Measurements from ENCODE around the gene ZNF260.

The ZNF260 gene

DNA sequence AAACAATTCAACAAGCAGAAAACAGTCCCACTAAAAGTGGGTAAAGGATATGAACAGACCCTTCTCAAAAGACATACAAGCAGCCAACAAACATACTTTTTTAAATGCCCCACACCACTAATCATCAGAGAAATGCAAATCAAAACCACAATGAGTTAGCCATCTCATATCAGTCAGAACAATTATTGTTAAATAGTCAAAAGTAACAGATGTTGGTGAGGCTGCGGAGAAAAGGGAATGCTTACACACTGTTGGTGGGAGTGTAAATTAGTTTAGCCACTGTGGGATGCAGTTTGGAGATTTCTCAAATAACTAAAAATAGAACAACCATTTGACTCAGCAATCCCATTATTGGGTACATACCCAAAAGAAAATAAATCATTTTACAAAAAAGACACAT is 36.3 kb upstream of the ZNF260 start:
- no peak overlapping the region for H3K4me3 ChIP-seq (ENCODE audit: low read length)
- no peak for DNase-seq (ENCODE audit: low read depth)
- TF ChIP-seq CTCF (IDR thresholded peaks at IDR 0.05; ENCODE audit: insufficient read depth, low read depth, low read length, missing control alignments) = no peak

DNA sequence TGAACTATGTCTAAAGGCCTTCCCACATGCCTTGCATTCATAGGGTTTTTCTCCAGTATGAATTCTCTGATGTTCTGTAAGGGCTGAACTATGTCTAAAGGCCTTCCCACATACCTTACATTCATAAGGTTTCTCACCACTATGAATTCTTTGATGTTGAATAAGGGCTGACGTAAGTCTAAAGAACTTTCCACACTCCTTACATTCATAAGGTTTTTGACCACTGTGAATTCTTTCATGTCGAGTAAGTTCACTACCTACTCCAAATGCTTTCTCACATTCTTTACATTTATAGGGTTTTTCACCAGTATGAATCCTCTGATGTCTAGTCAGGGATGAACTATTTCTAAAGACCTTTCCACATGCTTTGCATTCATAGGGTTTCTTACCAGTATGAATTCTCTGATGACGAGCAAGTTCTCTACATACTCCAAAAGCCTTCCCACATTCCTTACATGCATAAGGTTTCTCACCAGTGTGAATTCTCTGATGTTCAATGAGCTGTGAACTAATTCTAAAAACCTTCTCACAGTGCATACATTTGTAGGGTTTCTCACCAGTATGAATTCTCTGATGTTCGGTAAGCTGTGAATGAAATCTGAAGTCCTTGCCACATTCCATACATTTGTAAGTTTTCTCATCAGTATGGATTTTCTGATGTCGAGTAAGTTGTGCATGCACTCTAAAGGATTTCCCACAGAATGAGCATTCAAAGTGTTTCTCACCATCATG is 19.1 kb upstream of the ZNF260 start:
- no peak overlapping the region for H3K4me3 ChIP-seq (ENCODE audit: low read length)
- peak; percentile 3 for DNase-seq (ENCODE audit: low read depth)

DNA sequence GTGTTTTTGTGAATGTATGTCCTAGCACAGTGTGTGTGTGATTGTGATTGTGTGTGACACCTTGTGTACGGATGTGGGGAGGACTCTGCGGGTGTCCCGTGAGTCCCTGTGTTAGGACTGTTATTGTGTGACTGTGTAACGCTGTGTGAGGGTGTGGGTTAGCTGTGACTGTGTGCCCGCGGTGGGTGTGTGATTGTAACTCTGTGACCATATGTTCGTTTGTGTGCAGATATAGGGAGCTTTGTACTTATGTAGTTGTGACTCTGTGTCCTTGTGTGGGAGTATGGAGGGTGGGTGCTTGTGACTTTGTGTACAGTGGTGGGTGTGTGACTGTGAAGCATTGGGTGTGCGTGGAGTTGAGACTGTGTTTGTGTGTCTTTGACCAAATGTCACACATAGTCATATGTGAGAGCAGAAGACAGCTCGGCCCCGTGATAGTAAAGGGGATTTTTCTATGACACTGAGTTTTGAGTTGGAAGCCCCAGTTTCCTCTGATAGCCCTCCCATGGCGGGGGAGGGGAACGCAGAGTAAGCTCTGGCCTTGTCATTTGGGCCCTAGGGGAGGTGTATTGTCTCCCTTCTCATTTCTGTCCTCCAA is 949 bp upstream of the ZNF260 start:
- TF ChIP-seq CTCF (IDR thresholded peaks at IDR 0.05; ENCODE audit: insufficient read depth, low read depth, low read length, missing control alignments) = no peak
- no peak for DNase-seq (ENCODE audit: low read depth)
- peak overlapping the region; percentile 96 for H3K4me3 ChIP-seq (ENCODE audit: low read length)

More for the DNA sequence above, 19.1 kb upstream of the ZNF260 start:
- TF ChIP-seq CTCF (IDR thresholded peaks at IDR 0.05; ENCODE audit: insufficient read depth, low read depth, low read length, missing control alignments) = no peak

GRCh38 chr19:36527873-36528193 is 238 bp downstream of the ZNF260 start:
- H3K4me3 ChIP-seq (ENCODE audit: low read length) = peak overlapping the region; percentile 96
- no peak for TF ChIP-seq CTCF (IDR thresholded peaks at IDR 0.05; ENCODE audit: insufficient read depth, low read depth, low read length, missing control alignments)
- no peak for DNase-seq (ENCODE audit: low read depth)

GRCh38 chr19:36527341-36527740 is 730 bp downstream of the ZNF260 start:
- DNase-seq (ENCODE audit: low read depth) = peak; percentile 5
- TF ChIP-seq CTCF (IDR thresholded peaks at IDR 0.05; ENCODE audit: insufficient read depth, low read depth, low read length, missing control alignments) = no peak
- peak overlapping the region; percentile 96 for H3K4me3 ChIP-seq (ENCODE audit: low read length)

GRCh38 chr19:36526581-36526980 is 1.5 kb downstream of the ZNF260 start:
- no peak overlapping the region for H3K4me3 ChIP-seq (ENCODE audit: low read length)
- peak; percentile 19 for DNase-seq (ENCODE audit: low read depth)
- no peak for TF ChIP-seq CTCF (IDR thresholded peaks at IDR 0.05; ENCODE audit: insufficient read depth, low read depth, low read length, missing control alignments)

GRCh38 chr19:36524617-36525016 is 3.5 kb downstream of the ZNF260 start:
- H3K4me3 ChIP-seq (ENCODE audit: low read length) = no peak overlapping the region
- TF ChIP-seq CTCF (IDR thresholded peaks at IDR 0.05; ENCODE audit: insufficient read depth, low read depth, low read length, missing control alignments) = no peak
- DNase-seq (ENCODE audit: low read depth) = no peak
